Natural killer cell (primary cell): ENCODE measurements around the gene RGS12. TPM values are rescaled to one million over a fixed set of nuclear protein-coding genes. Genes with fewer than 3 reads are reported as not detected.

Experiments used
- ATAC-seq, 3 donors: fragments of 150-1000 bp in 2 of 3; fragments of 200-7000 bp in 1 of 3; cut with Tn5 transposase; 1 replicate in 1 of 3; 2 replicates in 2 of 3; pipeline ENCODE4 v1.10.0; 2021; ENCODE audit warnings: mild to moderate bottlenecking in 2 of 3, moderate library complexity in 2 of 3
- DNase-seq, 2 donors: peaks; one replicate each; pipeline versions ENCODE4 v3.0.0 to v3.0.0-alpha.2; 2013 to 2021; ENCODE audit warnings: mixed read lengths in 1 of 2
- H3K27ac ChIP-seq: one replicate; pipeline ENCODE4 v1.5.1; 2013; ENCODE audit warnings: mild to moderate bottlenecking, low read length
- H3K27me3 ChIP-seq: one replicate; pipeline ENCODE4 v1.6.1; 2013; ENCODE audit warnings: low read length; ENCODE audit not compliant: control insufficient read depth, insufficient read depth
- H3K36me3 ChIP-seq: one replicate; pipeline ENCODE4 v1.6.1; 2013; ENCODE audit warnings: low read length; ENCODE audit not compliant: control insufficient read depth, insufficient read depth
- H3K4me1 ChIP-seq: one replicate; pipeline ENCODE4 v1.6.1; 2013; ENCODE audit warnings: low read length; ENCODE audit not compliant: control insufficient read depth, insufficient read depth
- H3K4me3 ChIP-seq: one replicate; pipeline ENCODE4 v1.5.1; 2013; ENCODE audit warnings: low read length
- H3K9me3 ChIP-seq: one replicate; pipeline ENCODE4 v1.6.1; 2013; ENCODE audit warnings: low read length; ENCODE audit not compliant: control insufficient read depth, insufficient read depth
- H3K27ac Mint-ChIP-seq, 2 donors: one replicate each; pipeline ENCODE4 v1.8.0; 2022; ENCODE audit warnings: mild to moderate bottlenecking in 2 of 2, mixed read lengths in 2 of 2, moderate library complexity in 1 of 2
- H3K27me3 Mint-ChIP-seq, 2 donors: one replicate each; pipeline ENCODE4 v1.8.0; 2022; ENCODE audit warnings: low read depth in 2 of 2, mixed read lengths in 2 of 2
- H3K36me3 Mint-ChIP-seq: one replicate; pipeline ENCODE4 v1.8.0; 2022; ENCODE audit warnings: mixed read lengths
- H3K4me1 Mint-ChIP-seq, 2 donors: one replicate each; pipeline ENCODE4 v1.8.0; 2022; ENCODE audit warnings: mixed read lengths in 2 of 2
- H3K4me3 Mint-ChIP-seq: one replicate; pipeline ENCODE4 v1.8.0; 2022; ENCODE audit warnings: mild to moderate bottlenecking, moderate library complexity, mixed read lengths
- H3K9me3 Mint-ChIP-seq, 2 donors: one replicate each; pipeline ENCODE4 v1.8.0; 2022; ENCODE audit warnings: mixed read lengths in 2 of 2
- WGBS: methylation state at CpG from one replicate; pipeline ENCODE4 v1.1.7; 2013; ENCODE audit warnings: missing lambda C conversion rate; ENCODE audit not compliant: insufficient coverage; 5-methylcytosine and 5-hydroxymethylcytosine counted together
- intact Hi-C: fragments of 100-400 bp; cut with micrococcal nuclease; formaldehyde crosslinking; loops from one replicate; pipeline ENCODE4 v1.14.2; 2022
- total RNA-seq, 4 donors: library from RNA; stranded (reverse); fragments of 120-200 nt in 1 of 4; gene quantifications; one replicate each; pipeline versions ENCODE4 v1.2.3 to v1.2.4, GENCODE V29; 2013 to 2022
- TF ChIP-seq, protein P1 (sequence below): fragments of 200-600 bp; IDR thresholded peaks from one replicate; pipeline ENCODE4 v1.8.0; 2022; ENCODE audit warnings: antibody characterized with exemption

Gene RGS12
- total RNA-seq, 3 donors from 2014 or later (not counting 1 experiment from before 2014, with no cell fraction given), result 10.5 to 12.3 (median 10.6) TPM

- Histone ChIP-seq H3K4me3 (no peak overlapping the region), H3K36me3 (no peaks in the 10 kb centered on the region), H3K4me1 (no peaks in the 10 kb centered on the region), H3K27ac (no peak overlapping the region), H3K27me3 (no peaks in the 10 kb centered on the region), H3K9me3 (no peaks in the 10 kb centered on the region)
- WGBS, result 93% methylated on average over 35 of the region's 35 CpGs
- Mint-ChIP-seq H3K4me1 (no peaks in the 10 kb centered on the region), H3K4me3 (no peak overlapping the region), H3K27ac (no peak overlapping the region), H3K27me3 (no peaks in the 10 kb centered on the region), H3K9me3 (no peaks in the 10 kb centered on the region), H3K36me3 (no peaks in the 10 kb centered on the region)
- no peak for ATAC-seq
- TF ChIP-seq, protein P1, sequence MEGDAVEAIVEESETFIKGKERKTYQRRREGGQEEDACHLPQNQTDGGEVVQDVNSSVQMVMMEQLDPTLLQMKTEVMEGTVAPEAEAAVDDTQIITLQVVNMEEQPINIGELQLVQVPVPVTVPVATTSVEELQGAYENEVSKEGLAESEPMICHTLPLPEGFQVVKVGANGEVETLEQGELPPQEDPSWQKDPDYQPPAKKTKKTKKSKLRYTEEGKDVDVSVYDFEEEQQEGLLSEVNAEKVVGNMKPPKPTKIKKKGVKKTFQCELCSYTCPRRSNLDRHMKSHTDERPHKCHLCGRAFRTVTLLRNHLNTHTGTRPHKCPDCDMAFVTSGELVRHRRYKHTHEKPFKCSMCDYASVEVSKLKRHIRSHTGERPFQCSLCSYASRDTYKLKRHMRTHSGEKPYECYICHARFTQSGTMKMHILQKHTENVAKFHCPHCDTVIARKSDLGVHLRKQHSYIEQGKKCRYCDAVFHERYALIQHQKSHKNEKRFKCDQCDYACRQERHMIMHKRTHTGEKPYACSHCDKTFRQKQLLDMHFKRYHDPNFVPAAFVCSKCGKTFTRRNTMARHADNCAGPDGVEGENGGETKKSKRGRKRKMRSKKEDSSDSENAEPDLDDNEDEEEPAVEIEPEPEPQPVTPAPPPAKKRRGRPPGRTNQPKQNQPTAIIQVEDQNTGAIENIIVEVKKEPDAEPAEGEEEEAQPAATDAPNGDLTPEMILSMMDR, result no peak
- intact Hi-C loops, result no loop called here
- no peak for DNase-seq
Measured at GRCh38 chr4:3261411-3262207, 31.2 kb upstream of the RGS12 start.

GRCh38 chr4:3262208-3263052 is 30.4 kb upstream of the RGS12 start:
- no peak overlapping the region for H3K4me3 ChIP-seq
- Mint-ChIP-seq H3K27me3 (no peaks in the 10 kb centered on the region), H3K9me3 (no peaks in the 10 kb centered on the region), H3K36me3 (no peaks in the 10 kb centered on the region), H3K4me3 (no peak overlapping the region), H3K4me1 (no peaks in the 10 kb centered on the region), H3K27ac (no peak overlapping the region)
- no peak overlapping the region for H3K27ac ChIP-seq
- 90% methylated on average over 21 of the region's 23 CpGs for WGBS
- DNase-seq (no peak), ATAC-seq (peak in 1 of 3 donors; percentile 14)
- no peaks in the 10 kb centered on the region for H3K9me3 ChIP-seq
- no peaks in the 10 kb centered on the region for H3K27me3 ChIP-seq
- TF ChIP-seq, protein P1, result no peak
- intact Hi-C loops, result no loop called here
- no peaks in the 10 kb centered on the region for H3K4me1 ChIP-seq
- no peaks in the 10 kb centered on the region for H3K36me3 ChIP-seq

DNA sequence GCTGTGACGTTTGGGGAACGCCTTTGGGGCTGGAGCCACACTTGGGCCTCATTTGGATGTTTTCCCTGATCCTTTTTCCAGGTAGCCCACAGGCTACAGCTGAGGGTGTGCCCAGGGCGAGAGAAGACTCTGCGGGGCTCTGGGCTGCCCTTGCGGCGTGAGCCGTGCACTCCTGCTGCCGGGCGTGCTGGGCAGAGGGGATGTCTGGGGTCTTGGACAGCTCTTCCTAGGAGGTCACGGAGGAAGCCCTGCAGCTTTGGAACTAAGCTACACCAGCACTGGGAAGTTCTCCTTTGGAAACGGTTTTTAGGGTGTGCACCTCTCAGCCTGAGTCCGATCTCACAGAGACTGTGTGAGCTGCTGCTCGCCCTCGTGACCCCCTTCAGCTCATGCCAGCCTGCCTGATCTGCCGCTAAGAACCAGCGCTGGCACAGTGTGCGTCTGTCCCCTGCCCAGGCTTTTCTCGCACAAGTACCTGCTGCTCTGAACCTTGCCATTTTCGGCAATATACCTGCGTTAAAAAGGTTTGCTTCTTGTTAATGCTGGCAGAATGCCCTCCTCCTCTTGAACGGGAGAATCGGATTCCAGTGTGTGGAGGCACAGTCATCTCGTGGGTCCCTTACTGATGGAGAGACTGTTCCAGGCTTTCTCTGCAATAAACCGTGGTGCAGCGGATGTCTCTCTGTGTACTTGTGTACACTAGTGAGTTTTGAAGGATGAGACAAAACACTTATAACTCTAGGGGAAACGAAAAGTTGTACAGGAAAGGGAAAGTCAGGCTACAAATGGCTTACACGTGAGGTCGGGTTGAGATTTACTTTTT is 29.6 kb upstream of the RGS12 start:
- no peaks in the 10 kb centered on the region for H3K36me3 ChIP-seq
- H3K27me3 Mint-ChIP-seq, result no peaks in the 10 kb centered on the region
- H3K4me1 Mint-ChIP-seq, result no peaks in the 10 kb centered on the region
- intact Hi-C loops, result no loop called here
- H3K36me3 Mint-ChIP-seq, result no peaks in the 10 kb centered on the region
- no peak overlapping the region for H3K27ac ChIP-seq
- H3K27me3 ChIP-seq, result no peaks in the 10 kb centered on the region
- no peak for ATAC-seq
- TF ChIP-seq, protein P1, result no peak
- no peak overlapping the region for H3K27ac Mint-ChIP-seq
- WGBS, result 91% methylated on average over 28 of the region's 28 CpGs
- H3K4me1 ChIP-seq, result no peaks in the 10 kb centered on the region
- no peak for DNase-seq
- H3K4me3 ChIP-seq, result no peak overlapping the region
- no peaks in the 10 kb centered on the region for H3K9me3 Mint-ChIP-seq
- H3K4me3 Mint-ChIP-seq, result no peak overlapping the region
- no peaks in the 10 kb centered on the region for H3K9me3 ChIP-seq
